NCI-H2227 (cell line): Measurements from ENCODE around the gene PCDHGB2.
"Not testable (repeated sequence)": the region's sequence is repeated elsewhere in the genome, so short reads cannot be mapped to it uniquely, and the experiment has no call there.

ENCODE experiments used
- DNase-seq: peaks from one replicate; lab custom pipeline; 2025; ENCODE audit not compliant: unreplicated experiment; lab: John Stamatoyannopoulos, UW

PCDHGB2 gene

DNA sequence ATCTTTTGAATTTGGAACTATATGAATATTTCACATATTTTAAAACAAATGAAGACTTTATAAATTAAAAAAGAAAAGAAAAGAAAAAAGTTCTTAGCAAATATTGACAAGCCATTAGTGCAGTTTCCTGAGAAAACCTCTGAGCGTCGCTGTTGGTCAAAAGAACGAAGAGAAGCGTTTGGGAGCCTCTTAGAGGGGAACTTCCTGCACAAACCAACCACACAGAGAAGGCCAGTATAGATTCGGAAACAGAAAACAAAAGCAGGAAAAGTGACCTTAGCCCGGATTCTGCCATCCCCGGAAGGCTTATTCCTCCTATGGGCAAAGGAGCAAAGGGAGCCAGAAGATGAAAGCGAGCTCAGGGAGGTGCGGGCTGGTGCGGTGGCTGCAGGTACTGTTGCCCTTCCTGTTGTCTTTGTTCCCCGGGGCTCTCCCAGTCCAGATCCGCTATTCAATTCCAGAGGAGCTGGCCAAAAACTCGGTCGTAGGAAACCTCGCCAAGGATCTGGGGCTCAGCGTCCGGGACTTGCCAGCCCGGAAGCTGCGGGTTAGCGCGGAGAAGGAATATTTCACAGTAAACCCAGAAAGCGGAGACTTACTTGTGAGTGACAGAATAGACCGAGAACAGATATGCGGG lies at the start of gene PCDHGB2:
Gene PCDHGB2 (plus strand): TSS at position 205 of the 637 bp plus-strand sequence. CDS start 142 bp downstream, at position 347.
- DNase-seq, result peak; percentile 25

DNA sequence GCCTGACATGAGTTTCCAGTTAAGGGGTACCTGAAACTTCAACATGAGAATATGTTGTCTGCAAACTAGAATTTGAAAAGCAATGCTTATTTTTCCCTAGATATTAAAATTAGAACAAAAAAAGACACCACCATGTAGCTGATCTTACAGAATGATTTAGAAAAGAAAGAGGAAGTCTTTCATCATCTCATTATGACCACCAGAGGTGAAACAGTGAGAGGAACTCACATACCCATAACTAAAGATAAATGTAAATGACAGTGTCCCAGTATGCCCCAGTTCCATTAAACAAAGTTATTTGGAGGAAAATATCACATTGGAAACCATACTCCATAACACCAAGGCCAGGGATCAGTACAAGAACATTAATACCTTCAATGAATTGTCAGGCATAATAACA lies 46.1 kb upstream of the PCDHGB2 start:
- no peak for DNase-seq

- DNase-seq, result not testable (repeated sequence)
These were observed 42.8 kb upstream of the PCDHGB2 start for GRCh38 chr5:141316963-141317362.

- no peak for DNase-seq
These were observed 40.6 kb upstream of the PCDHGB2 start for GRCh38 chr5:141319202-141319601.

DNA sequence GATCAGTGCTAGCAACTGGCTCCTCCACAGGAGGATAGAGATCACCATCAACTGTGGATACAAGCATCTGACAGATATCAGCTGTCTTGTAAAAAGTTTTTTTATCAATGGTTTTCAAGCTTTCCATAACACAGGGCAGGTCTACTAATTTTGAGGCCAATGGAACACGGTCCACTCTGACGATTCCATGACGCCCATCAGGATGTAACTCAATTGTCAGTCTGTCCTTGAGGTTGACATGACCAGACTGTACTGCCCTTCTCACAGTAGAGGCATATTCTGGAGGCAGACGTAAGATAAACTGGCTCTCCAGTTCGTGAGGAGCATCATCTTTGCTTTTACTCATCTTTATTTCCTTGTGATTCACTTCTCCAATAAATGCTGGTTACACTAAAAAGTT lies 40.1 kb upstream of the PCDHGB2 start:
- no peak for DNase-seq

GRCh38 chr5:141320225-141321169 lies 39.3 kb upstream of the PCDHGB2 start, which contains the start of gene TAF7:
TAF7 (minus strand) TSS chr5:141320784; CDS start chr5:141320044, 740 bp downstream.
- DNase-seq, result peak; percentile 93

GRCh38 chr5:141322261-141322660 lies 37.5 kb upstream of the PCDHGB2 start:
- no peak for DNase-seq

DNA sequence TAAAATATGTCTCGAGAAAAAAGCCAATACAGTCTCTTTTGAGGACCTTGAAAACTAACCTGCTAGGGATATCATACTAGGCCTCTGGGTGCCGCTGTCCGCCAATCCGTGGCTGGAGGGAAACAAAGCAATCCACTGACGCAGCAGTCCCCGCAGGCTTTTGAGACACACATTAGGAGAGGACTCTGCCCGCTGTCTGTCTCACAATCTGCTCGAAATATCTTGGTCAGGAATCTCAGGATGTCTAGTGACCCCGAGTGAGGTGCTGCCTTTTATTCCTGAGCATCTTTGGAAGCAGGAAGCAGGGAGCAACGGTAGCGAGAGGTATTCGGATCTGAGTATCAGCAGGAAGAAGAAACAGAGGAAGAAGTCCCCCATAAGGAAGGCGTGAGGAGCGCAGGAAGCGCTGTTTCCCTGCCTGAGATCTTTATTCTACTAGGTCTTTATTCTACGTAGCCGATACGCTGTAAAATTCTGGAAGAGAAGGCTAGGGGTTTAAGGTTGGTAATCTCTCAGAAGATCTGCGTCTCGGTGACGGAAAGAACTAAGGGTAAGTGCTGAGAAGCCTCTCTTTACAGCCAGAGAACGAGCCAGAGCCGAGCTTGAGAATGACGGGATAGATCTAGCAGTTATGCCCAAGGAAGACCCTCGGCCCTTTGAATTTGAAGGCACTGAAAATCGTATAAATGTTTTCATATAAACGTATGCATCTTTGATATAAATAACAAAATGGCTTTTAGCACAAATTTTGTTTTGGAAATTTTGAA lies 33.5 kb upstream of the PCDHGB2 start:
- DNase-seq, result peak; percentile 62

DNA sequence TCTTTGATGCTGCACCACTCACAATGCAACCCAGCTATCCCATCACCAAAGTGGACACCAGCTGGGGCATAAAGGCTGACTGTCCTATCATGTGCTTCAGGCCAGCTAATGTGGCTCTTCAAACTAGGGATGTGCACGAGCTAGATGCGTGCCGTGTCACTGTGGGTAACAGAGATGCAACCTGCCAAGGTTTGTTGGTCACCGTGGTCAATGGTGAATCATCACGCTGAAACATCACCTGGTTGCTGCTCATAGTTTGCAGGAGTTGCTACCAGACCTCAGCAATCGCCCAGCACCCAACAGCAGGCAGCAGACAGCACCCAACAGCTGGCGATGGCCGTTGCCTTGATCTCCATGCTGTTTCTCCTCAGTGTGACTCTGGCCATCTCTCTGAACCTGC lies 31.6 kb upstream of the PCDHGB2 start:
- DNase-seq, result no peak

DNA sequence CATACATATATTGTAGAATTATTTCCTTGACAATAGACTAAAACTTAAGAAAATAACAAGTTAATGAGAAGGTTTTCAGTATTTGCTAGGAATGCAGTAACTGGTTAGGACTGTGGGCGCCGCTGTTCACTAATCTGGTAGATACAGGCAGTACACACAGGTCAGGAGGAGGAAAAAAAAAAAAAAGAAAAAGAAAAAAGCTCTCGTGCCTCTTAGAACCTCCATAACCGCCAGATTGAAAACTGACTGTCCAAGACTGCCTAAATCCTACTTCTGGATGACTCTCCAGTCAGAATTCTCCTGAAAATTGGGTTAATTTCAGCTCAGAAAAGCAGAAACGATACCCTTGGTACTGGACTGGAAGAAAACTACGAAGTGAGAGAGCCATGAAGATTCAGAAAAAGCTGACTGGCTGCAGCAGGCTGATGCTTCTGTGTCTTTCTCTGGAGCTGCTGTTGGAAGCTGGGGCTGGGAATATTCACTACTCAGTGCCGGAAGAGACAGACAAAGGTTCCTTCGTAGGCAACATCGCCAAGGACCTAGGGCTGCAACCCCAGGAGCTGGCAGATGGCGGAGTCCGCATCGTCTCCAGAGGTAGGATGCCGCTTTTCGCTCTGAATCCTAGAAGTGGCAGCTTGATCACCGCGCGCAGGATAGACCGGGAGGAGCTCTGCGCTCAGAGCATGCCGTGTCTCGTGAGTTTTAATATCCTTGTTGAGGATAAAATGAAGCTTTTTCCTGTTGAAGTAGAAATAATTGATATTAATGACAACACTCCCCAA lies 29.3 kb upstream of the PCDHGB2 start, which contains the start of gene PCDHGA1:
Gene PCDHGA1 (plus strand): TSS at position 216 of the 782 bp plus-strand sequence.
- peak; percentile 3 for DNase-seq

GRCh38 chr5:141332571-141332970 lies 27.2 kb upstream of the PCDHGB2 start:
- DNase-seq, result not testable (repeated sequence)

GRCh38 chr5:141338538-141339306 lies 21.1 kb upstream of the PCDHGB2 start, which contains the start of gene PCDHGA2:
PCDHGA2 (plus strand) TSS chr5:141338760.
- DNase-seq, result peak; percentile 33

DNA sequence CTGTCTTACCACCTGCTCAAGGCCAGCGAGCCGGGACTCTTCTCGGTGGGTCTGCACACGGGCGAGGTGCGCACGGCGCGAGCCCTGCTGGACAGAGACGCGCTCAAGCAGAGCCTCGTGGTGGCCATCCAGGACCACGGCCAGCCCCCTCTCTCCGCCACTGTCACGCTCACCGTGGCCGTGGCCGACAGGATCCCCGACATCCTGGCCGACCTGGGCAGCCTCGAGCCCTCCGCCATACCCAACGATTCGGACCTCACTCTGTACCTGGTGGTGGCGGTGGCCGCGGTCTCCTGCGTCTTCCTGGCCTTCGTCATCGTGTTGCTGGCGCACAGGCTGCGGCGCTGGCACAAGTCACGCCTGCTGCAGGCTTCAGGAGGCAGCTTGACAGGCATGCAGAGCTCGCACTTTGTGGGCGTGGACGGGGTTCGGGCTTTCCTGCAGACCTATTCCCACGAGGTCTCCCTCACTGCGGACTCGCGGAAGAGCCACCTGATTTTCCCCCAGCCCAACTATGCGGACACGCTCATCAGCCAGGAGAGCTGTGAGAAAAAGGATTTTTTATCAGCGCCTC lies 18.9 kb upstream of the PCDHGB2 start:
- not testable (repeated sequence) for DNase-seq

DNA sequence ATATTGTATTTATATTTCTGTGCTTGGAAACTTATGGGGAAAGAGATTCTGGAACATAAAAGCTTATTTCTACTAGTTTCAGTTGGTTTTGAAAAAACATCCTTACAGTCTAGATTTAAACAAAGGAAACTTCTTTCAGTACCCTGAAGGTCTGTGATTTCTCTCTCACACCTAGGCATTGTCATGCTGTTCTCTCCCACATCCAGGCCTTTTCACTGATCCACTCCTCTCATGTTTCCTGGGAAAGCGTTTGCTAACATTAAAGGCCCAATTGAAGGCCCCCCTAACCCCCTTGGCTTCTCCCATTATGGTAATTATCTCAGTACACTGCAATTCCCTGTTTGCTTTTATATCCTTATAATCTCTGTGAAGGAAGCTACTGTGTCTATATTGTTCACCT lies 17.0 kb upstream of the PCDHGB2 start:
- DNase-seq, result no peak

DNA sequence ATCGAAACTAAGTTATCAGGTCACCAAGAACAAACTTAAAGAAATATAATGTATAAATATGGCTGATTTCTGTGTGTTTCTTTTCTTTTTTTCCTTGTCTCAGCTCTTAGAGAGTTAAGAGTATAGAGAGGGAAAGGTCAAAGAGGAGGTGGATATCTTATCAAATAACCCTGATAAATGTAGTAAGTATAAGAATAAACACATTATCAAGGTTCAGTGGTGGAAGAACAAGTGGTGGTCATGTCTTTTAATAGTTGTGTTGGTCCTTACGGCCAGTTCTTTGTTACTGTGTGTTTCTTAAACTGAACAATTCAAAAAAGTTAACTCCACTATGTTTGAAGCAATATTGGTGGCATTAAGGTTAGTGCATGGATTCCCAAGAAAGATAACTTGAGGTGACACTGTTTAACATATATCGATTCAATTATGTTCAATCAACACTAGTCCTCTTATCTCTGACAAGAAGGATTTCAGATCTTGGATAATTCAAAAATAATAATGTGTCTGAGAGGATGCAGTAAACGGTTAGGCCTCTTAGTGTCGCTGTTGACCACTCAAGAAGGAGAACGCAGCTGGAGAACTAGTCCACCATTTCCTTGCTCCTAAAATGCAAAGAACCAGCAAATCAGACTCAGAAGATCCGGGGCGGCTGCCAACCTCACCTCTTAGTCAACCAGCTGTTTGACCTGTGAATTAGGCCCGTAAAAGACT lies 16.4 kb upstream of the PCDHGB2 start, which contains the start of gene PCDHGA3:
Gene PCDHGA3 (plus strand): TSS at position 588 of the 711 bp plus-strand sequence. CDS start 205 bp downstream, outside the sequence.
- no peak for DNase-seq

- DNase-seq, result no peak
These were observed 15.8 kb upstream of the PCDHGB2 start for GRCh38 chr5:141343953-141344463.

- no peak for DNase-seq
These were observed 14.5 kb upstream of the PCDHGB2 start for GRCh38 chr5:141345327-141345726.

GRCh38 chr5:141346017-141346416 lies 13.8 kb upstream of the PCDHGB2 start:
- DNase-seq, result not testable (repeated sequence)
